GM19035 (cell line): ENCODE data around the gene TP53.
A peak's percentile ranks its signal among the peaks of the same experiment; 100 is the strongest.
"Not testable (repeated sequence)": the region's sequence is repeated elsewhere in the genome, so short reads cannot be mapped to it uniquely, and the experiment has no call there.

ENCODE experiments used
- ATAC-seq: cut with Tn5 transposase; IDR thresholded peaks from one replicate; pipeline ENCODE4 v1.9.1; 2021; ENCODE audit not compliant: unreplicated experiment

TP53 gene

DNA sequence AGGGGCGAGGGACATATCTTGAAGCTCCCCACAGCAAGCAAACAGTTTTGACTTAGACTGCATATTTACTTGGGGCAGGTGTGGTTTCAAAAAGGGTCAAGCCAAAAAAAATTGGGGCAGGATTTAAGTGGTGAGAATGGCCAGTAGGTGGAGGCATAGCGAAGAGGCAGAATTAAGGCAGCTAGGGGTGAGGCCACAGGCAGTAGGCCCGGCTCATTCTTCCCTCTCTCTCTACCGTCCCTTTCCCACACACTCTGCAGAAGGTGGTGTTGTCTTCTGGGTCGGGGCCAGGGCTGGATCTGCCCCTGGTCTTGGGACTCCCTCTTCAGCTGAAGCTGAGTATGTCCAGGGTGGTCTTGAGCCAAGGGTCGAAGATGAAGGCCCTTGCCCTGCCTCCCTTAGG is 54.8 kb downstream of the TP53 start:
- no peak for ATAC-seq

DNA sequence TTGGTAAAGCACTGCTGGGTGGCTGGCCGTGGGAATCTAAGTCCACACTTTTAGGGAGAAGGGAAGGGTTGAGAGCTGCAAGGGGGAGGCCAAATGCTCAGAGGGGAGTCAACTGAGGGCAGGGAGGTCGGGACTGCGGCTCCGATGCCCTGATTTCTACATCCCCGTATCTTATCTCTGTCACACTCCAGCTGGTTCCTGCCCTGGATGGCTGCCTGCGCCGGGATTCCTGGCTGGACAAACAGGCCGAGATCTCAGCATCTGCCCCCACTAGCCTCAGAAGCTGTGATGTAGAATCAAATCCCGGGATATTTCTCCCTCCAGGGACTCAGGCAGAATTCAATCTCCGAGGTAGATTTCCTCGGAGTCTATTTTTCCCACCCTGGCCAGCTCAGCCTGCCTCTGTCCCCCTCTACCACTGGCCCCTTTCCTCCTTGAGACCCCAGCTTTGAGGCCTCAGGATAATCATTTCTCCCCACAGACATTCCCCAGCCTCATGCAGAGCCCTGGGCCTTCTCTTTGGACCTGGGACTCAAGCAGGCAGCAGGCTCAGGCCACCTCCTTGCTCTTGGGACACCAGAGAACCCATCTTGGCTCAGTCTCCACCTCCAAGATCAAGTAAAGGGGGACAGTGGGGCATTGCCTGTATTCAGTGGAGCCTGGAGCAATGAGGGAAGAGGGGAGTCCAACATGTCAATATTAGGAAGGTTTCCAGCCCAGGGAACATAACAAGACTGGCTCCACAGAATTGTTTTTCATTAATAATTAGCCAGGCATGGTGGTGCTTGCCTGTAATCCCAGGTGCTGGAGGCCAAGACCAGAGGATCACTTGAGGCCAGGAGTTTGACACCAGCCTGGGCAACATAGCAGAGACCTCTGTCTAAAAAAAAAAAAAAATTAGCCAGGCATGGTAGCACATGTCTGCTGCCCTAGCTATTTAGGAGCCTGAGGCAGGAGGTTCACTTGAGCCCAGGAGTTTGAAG is 55.6 kb downstream of the TP53 start:
- no peak for ATAC-seq

DNA sequence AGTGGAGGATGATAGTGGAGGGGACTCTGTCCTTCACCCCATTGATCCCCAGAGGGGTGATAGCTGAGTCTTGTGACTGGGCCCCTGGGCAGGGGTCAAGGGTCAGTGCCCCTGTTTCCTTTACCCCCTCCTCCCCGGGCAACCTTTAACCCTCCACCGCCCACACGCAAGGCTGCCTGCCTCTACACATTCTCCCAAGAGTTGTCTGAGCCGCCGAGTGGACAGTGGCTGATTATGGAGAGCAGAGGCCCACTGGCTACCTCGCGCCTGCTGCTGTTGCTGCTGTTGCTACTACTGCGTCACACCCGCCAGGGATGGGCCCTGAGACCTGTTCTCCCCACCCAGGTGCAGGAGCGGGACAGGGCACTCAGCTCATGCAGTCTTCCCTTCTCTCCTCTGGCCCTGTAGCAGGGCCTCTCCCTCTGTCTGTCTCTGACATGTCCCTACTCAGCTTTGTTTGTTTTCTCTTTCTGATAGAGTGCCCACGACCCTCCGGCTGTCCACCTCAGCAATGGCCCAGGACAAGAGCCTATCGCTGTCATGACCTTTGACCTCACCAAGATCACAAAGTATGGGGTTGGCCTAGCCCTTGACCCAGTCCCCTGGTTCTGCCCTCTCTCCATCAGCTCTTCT is 57.2 kb downstream of the TP53 start, which contains the start of gene SHBG:
Gene SHBG (plus strand): TSS at position 197 of the 633 bp plus-strand sequence. CDS start 38 bp downstream, at position 235.
- no peak for ATAC-seq

DNA sequence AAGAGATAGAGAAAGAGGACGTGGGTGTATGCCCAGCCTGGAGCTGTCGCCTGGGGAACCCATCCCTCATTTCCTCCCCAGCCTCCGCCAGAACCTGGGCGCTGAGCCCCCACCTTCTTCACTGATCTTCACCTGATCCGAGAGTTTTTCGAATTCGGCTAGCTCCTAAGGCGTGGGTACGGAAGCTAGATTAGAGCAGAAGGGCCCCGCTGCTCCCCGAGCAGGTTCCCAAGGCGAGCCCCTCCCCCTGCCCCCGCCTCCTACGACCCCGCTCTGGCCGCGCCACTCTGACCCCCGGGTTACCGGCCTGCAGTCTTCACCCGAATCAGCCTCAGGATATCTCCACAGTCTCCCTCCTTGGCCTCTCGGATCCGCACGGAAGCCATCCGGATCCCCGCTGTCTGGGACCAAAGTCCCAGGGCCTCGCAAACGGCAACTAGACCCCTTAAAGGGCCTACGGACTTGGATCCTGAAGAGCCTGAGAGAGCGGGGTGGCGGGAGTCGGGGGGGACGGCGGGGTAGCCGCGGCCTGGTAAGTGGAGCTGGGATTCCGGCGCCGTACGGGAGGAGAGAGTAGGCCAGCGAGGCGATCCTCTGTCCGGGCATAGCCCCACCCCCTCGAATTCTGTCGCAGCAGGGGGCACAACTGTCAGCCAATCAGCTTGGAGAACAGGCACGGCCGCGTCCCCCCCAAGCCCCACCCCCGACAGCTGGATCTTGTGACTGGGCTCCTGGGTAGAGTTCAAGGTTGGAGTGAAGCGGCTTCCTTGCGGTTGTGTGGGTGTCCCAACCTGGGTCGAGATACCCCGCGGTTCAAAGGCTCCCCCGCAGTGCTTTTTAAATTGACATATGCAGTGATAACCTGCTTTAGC is 59.8 kb downstream of the TP53 start, which contains the start of gene SAT2:
Gene SAT2 (minus strand): TSS at position 572 of the 872 bp plus-strand sequence. CDS start 186 bp downstream, at position 386.
- ATAC-seq = peak; percentile 86

DNA sequence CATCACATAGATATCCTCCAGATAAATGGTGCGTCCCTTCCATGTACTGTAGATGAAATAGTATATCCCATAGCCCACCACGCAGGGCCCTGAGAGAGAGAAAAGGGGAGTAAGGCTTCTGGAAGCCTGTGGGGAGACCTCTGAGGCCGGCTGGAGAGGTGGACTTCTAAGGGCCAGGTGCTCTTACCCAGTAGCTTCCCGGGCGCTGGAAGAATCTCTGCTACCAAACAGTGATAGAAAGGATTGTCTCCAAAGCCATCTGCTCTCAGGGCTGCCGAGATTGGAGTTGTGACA is 60.4 kb downstream of the TP53 start:
- ATAC-seq = peak; percentile 5

DNA sequence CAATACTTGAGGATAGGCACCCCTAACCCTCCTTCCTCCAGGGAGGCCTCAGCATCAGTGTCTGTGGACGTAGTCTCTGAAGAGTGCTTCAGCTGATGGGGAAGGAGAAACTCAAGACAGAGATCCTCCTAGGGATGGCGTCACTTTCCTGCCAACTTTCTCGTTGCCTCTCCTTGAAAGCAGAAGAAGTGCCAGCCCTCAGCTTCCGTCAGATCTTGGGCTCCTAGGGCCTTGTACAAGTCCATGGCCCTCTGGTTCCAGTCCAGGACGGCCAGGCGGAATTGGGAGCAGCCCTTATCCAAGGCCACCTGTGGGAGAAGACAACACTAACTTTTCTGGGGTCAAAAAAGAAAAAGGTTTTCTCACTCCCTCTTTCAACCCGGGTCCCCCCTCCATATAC is 61.0 kb downstream of the TP53 start:
- no peak for ATAC-seq

DNA sequence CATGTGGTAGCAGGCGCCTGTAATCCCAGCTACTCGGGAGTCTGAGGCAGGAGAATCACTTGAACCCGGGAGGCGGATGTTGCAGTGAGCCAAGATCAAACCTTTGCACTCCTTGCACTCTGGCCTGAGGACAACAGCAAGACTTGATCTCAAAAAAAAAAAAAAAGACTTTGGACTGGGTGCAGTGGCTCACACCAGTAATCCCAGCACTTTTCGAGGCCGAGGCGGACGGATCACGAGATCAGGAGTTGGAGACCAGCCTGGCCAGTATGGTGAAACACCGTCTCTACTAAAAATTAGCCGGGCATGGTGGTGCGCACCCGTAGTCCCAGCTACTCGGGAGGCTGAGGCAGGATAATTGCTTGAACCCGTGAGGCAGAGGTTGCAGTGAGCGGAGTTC is 61.5 kb downstream of the TP53 start:
- ATAC-seq = not testable (repeated sequence)

DNA sequence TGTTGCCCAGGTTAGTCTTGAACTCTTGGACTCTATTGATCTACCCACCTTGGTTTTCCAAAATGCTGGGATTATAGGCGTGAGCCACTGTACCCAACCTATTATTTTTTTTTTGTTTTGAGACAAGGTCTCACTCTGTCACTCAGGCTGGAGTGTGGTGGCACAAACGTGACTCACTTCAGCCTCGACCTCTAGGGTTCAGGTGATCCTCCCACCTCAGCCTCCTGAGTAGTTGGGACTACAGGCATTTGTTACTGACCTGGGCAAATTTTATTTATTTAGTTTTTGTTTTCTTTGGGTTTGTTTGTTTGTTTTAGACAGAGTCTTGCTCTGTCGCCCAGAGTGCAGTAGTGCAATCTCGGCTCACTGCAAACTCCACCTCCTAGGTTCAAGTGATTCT is 63.6 kb downstream of the TP53 start:
- ATAC-seq = no peak

DNA sequence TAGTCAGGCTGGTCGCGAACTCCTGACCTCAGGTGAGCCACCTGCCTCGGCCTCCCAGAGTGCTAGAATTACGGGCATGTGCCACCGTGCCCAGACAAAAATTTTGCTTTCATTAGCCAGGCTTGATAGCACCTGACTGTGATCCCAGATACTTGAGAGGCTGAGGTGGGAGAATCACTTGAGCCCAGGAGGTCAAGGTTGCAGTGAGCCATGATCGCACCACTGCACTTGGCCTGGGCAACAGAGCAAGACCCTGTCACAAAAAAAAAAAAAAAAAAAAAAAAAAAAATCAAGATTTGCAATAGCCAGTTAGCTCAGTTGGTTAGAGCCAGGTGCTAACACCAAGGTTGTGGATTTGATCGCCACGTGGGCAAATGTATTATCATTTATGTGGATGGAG is 66.5 kb downstream of the TP53 start:
- ATAC-seq = no peak

DNA sequence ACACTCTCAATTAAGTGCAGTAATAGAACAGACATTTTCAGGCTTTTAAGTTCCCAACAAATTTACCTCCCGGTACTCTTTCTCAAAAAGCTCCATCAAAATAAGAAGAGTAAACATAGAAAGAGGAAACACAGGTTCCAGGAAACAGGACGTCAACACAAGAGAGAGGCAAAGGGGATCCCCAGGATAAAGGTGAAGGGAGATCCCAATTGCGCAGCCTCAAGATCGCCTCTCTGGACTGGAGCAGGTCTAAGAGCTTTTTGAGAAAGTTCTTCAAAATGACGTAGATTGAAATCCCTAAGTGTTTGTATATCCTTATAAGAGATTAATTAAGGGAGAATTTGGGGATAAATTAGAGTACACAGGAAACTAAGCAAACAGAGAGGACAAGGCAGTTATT is 68.7 kb downstream of the TP53 start:
- ATAC-seq = no peak
